GM19043 (cell line): ENCODE measurements around the gene B4GALT5.

ENCODE experiments used
- ATAC-seq: cut with Tn5 transposase; IDR thresholded peaks from one replicate; pipeline ENCODE4 v1.9.1; 2021; ENCODE audit warnings: low read depth; ENCODE audit not compliant: unreplicated experiment

The B4GALT5 gene

GRCh38 chr20:49664612-49665313 is 48.9 kb downstream of the B4GALT5 start:
- ATAC-seq = no peak

- ATAC-seq = no peak
Measured at GRCh38 chr20:49663112-49663511, 50.6 kb downstream of the B4GALT5 start.

GRCh38 chr20:49661560-49662329 is 51.9 kb downstream of the B4GALT5 start:
- ATAC-seq = no peak

- ATAC-seq = no peak
Measured at GRCh38 chr20:49660912-49661311, 52.8 kb downstream of the B4GALT5 start.

- ATAC-seq = no peak
Measured at GRCh38 chr20:49659056-49659455, 54.6 kb downstream of the B4GALT5 start.

GRCh38 chr20:49658508-49658907 is 55.2 kb downstream of the B4GALT5 start:
- no peak for ATAC-seq

- ATAC-seq = no peak
Measured at GRCh38 chr20:49657118-49657901, 56.4 kb downstream of the B4GALT5 start.

GRCh38 chr20:49656304-49656703 is 57.4 kb downstream of the B4GALT5 start:
- ATAC-seq = no peak

GRCh38 chr20:49653925-49654434 is 59.7 kb downstream of the B4GALT5 start:
- no peak for ATAC-seq

- no peak for ATAC-seq
Measured at GRCh38 chr20:49649672-49650071, 64.0 kb downstream of the B4GALT5 start.

GRCh38 chr20:49647550-49647949 is 66.1 kb downstream of the B4GALT5 start:
- ATAC-seq = no peak

- no peak for ATAC-seq
Measured at GRCh38 chr20:49646528-49646927, 67.2 kb downstream of the B4GALT5 start.

GRCh38 chr20:49646126-49646525 is 67.6 kb downstream of the B4GALT5 start:
- no peak for ATAC-seq

GRCh38 chr20:49644980-49645565 is 68.6 kb downstream of the B4GALT5 start:
- no peak for ATAC-seq

GRCh38 chr20:49642816-49643215 is 70.9 kb downstream of the B4GALT5 start:
- ATAC-seq = no peak

GRCh38 chr20:49641683-49642656 is 71.7 kb downstream of the B4GALT5 start:
- ATAC-seq = no peak

GRCh38 chr20:49637046-49637637 is 76.5 kb downstream of the B4GALT5 start:
- no peak for ATAC-seq

- no peak for ATAC-seq
Measured at GRCh38 chr20:49636447-49636846, 77.2 kb downstream of the B4GALT5 start.

GRCh38 chr20:49635866-49636265 is 77.8 kb downstream of the B4GALT5 start:
- no peak for ATAC-seq
